HL-60/S4 treated with phorbol 12-myristate 13-acetate at 8.2 ng/mL for 4 days and 3 days (cell line): ENCODE measurements around the gene SNUPN.

ENCODE experiments used
- in situ Hi-C: fragments of 300-500 bp; cut with MboI; formaldehyde crosslinking; loops from 2 replicates; pipeline ENCODE4 v1.15.0; 2022; ENCODE audit warnings: low sequenced_read_pairs

Gene SNUPN

DNA sequence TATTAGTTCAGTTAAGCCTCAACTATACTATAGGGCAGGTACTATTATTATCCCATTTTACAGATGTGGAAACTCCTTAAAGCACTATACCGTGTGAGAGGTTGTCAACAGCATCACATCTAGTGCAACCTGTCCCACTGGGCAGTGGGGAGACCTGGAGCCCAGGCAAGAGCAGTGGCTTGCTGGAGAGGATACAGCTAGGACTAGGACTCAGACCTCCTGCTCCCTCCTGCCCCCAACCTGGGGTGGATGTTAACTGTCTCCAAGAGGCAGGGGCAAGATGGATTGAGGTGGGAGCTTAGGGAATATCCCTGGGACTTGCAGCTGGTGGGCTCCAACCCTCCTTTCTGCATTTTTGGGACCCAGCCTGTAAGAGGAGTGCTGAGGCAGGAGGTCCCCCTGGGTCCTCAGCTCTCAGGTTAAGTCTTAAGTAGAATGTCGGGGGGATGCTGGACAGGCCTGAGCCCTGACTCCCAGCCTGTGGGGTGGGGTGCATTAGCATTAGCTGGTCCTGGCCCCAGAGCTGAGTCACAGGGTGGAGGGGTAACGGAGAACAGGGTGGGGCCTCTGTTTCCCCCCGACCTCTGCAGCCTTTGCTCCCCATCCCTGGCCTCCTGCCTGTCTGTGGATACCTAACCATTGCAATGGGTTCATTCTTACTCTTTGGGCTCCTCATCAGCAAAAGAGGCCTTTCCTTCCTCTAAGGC lies 28.8 kb upstream of the SNUPN start:
- in situ Hi-C loops = no loop called here

DNA sequence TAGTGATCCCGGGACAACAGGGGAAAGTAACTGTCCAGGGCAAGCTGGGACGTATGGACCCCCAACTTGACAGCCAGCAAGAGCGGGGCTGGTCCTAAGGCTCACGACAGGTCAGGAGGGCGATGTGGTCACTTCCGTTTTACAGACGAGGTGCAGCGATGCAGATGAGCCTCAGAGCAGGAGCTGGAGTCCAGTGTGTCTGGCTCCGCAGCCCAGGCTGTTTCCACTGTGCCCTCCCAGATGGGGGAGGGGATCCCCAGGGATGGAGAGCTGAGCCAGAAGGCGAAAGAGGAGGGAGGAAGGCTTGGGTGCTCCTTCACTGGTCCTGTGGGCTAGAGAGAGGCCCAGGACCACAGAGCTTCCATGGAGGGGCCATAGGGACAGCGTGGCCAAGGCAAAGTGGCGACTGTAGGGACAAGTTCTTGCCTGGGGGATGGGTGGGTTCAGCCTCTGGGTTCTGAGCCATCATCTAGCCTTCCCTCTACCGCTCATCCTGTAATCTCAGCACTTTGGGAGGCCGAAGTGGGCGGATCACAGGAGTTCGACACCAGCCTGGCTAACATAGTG lies 27.9 kb upstream of the SNUPN start:
- in situ Hi-C loops = no loop called here

DNA sequence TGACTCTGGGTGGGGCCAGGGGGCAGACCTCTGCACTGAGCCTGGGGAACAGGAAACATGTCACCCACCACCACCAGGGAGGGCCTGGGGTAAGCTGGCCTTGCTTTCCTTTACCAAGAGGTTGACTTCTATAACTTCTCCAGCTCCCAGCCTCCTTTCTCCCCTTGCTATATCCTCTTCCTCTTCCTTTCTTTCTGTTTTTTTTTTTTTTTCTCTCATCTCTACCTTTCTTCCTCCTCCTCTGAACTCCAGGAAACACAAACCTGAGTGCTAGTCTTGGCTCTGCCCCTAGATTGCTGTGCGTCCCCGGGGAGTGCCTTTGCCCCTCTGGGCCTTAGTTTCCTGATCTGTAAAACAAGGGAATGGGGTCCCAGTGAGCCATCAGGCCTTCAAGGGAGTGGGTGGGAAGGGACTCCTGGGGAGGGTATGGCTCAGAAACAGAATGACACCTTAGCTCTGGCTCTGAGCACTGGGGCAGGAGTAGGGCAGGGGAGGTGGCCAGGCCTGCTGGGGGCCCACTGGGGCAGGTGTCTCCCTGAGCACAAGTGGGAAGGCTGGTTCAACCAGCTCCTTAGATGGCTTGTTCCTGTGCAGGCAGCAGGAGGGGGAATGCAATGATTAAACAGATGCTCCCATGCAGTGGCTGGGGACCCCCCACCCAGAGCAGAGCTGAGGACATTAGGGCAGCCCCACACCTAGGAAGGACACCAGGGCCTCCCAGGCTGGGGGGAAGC lies 26.5 kb upstream of the SNUPN start:
- in situ Hi-C loops = no loop called here

DNA sequence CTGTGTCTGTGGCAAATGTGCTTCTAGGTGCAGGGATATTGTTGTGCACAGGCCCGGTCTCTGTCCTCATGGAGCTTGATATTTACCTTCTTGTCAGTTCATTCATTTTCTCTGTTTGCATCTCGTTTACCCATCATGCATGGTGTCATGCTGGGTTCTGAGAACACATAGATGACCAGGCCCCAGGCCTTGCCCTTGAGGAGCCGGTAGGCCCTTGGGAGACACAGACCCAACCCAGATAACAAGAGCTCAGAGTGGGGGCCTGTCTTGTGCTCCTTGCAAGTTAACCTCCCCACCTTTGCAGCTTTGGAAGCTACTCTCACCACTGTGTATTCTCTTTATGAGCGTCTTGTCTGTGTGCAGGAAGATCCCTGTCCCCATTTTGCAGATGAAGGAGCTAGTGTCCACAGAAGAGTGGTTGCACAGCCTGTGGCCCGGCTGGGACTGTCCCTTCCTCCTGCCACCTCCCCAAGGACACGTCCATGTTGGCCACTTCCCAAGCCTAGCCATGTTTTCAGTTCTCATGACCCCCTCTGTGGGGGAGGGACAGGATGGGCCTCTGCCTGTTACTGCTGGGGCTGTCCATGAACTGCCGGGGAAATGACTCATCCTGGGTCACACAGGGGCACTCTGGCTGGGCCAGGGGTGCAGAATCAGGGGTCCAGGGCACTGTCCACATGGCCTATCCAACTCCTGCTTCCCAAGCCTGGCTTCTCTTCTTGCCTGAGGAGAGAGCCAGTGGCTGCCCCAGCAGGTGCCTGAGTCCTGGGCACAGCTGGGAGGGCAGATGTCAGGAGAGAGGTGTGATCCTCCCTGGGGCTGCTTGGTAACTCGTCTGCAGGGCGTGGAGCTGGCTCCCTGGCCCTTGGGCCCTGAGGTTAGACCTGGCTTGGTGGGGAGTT lies 25.6 kb upstream of the SNUPN start:
- in situ Hi-C loops = no loop called here

DNA sequence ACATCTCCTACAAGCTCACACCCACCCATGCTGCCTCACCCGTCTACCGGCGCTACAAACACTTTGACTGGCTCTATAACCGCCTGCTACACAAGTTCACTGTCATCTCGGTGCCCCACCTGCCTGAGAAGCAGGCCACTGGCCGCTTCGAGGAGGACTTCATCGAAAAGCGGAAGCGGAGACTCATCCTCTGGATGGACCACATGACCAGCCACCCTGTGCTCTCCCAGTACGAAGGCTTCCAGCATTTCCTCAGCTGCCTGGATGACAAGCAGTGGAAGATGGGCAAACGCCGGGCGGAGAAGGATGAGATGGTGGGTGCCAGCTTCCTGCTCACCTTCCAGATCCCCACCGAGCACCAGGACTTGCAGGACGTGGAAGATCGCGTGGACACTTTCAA lies 24.3 kb upstream of the SNUPN start:
- in situ Hi-C loops = no loop called here

DNA sequence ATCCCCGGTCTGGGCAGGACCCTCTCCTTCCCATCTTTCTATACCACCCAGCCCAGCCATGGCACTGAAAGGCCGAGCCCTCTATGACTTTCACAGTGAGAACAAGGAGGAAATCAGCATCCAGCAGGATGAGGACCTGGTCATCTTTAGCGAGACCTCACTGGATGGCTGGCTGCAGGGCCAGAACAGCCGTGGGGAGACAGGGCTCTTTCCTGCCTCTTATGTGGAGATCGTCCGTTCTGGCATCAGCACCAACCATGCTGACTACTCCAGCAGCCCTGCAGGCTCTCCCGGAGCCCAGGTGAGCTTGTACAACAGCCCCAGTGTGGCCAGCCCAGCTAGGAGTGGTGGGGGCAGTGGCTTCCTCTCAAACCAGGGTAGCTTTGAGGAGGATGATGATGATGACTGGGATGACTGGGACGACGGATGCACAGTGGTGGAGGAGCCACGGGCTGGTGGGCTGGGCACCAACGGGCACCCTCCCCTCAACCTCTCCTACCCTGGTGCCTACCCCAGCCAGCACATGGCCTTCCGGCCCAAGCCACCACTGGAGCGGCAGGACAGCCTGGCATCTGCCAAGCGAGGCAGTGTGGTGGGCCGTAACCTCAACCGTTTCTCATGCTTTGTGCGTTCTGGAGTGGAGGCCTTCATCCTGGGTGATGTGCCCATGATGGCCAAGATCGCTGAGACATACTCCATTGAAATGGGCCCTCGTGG lies 23.7 kb upstream of the SNUPN start:
- in situ Hi-C loops = no loop called here

DNA sequence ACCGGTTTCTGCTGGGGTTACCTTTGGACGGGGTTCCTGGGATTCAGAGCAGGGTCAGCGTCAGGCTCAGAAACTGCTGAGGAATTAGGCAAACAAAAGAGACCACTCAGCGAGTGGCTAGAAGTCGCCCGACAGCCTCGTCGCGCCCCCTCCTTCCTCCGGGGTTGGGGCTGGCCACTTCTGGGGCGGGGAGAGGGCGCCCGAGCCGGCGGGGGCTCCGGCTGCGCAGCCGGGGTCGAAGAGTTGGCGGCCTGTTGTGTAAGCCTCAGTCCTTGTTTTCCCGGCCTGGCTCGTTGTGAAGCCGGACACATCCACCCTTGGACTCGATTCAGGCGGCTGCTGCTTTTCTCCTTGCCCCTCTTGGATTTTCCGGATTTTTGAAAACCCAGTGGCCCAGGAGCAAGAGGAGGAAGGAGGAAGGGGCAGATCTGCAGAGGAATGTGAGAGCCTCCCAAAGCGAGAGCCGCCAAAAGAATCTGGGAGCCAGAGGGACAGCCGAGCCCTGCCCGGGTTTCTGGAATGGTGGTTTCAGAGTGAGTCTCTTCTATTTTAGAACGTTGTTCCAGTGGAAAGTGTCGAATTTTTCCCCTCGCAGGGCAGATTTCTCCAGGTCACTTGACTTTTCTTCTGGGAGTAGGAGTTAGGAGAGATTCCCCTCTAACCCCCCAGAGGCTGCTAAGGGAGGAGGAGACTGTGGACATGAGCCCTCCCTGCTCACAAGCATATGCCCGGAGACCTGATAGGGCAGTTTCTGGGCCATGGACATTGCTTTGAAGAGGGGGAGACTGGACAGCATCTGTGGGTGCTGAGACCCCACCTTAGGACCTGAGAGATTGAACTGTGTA lies 22.9 kb upstream of the SNUPN start:
- in situ Hi-C loops = no loop called here

DNA sequence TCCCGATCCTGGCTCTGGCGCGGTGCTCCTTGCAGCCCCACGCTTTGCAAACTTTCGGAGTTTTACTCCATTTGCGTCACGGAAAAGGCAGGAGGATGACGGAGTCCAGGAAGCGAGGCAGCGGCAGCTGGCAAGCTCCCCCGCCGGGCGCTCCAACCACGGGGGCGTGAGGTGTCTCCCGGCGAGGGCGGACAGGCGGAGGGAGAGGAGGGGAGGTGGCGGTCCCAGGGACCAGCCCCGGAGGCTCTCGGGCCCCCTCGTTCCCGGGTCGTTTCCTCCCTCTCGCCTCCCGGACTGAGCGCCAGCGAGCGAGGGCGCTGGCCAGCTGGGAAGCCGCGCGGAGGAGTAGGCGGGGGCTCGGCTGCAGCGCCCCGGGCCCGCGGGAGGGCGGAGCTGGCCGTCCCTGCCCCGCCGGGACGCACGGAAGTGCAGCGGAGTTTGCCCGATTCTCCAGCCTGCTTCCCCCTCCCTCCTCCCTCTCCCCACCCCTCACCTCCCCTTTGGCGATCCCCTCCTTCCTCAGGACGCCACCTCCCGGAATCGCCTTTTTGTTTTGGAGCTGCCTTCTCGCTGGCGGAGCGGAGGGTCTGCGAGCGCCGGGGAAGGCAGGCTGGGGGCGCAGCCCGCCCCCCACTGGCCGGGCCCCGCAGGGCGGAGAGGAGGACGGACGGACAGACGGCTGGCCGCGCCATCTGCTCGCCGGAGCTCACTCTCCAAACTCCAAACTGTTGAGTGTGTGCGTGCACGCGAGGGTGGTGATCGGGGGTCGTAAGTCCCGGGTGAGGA lies 22.0 kb upstream of the SNUPN start, which contains the start of gene SNX33:
TSS of gene SNX33 (plus strand) at position 543 of the 786 bp plus-strand sequence. CDS start 1,191 bp downstream, outside the sequence.
- in situ Hi-C loops = no loop called here

DNA sequence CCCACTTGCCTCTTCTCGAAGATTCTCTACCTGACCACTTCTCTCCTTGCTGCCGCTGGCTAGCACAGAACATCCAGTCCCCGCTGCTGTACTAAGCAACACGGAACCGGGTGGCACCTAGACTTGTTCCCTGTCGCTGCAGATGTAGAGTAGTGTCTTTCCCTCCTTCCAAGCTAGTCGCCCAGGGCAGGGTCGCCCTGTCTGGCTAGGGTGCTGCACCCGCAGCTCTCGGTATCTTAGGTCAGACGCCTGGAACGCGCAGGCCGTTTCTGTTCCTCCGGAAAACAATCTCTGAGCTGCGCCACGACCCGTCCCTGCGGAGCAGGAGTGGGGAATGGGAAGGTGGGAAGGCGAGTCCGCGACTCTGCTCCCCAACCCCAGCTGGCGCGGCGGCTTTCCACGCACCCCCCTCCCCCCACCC lies 21.4 kb upstream of the SNUPN start:
- in situ Hi-C loops = no loop called here

DNA sequence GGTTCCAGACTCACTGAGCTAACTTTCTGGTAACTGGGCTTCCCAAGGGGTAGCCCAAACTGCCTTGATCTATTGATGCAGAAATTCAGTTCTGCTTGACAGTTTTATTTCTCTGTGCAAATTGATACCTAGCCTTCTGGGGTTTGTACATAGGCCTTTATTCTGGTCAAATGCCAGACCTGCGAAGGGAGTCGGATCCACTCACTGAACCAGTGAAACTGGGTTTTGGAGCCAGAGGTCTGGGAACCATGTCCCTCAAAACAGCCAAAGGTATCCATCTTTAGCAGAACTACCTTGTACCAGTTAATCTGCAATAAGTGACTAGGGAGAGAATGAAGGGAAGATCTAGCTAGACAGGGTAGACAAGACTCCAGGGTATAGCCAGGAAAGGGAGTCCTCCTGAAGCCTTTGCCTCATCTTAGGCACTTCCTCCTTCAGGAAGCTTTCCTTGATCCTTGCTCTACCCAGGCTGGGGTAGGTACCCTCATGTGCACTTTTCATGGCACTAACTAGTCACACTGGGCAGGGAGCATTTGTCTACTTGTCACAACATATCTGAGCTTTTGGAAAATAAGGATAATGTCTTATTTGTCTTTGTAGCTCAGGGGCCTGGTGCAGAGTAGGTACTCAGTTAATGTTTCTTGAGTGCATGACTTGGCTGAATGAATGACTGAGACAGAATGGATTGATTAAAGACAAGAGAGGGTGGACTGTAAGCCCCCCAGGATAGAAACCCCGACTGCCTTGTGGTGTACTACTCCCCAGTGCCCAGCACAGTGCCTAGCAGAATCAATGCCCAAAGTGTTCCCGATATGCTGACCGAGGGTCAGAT lies 20.8 kb upstream of the SNUPN start:
- in situ Hi-C loops = no loop called here

DNA sequence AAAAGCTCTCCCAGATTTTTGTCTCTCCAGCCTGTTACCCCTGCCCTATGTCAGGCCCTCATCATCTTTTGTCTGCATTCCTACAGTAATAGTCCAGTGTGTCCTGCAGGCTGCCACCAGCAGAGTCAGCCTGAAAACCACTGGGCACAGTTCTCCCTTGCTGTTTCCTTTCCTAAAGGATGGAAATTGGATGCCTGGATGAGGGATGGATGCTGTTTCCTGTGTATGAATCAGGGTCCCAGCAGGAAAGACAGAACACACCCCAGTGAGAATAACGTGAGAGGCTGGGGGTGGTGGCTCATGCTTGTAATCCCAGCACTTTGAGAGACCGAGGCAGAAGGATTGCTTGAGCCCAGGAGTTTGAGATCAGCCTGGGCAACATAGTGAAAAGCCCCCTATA lies 18.9 kb upstream of the SNUPN start:
- in situ Hi-C loops = no loop called here

DNA sequence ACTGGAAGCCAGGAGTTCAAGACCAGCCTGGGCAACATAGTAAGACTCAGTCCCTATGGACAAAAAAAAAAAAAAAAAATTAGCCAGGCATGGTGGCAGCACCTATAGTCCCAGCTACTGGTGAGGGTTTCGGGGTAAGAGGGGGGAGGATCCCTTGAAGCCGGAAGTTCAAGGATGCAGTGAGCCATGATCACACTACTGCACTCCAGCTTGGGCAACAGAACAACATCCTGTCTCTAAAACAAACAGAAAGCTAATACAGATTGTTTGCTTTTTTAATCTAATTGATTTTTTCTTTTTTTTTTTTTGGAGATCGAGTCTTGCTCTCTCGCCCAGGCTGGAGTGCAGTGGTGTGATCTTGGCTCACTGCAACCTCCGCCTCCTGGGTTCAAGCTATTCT lies 16.1 kb upstream of the SNUPN start:
- in situ Hi-C loops = no loop called here

DNA sequence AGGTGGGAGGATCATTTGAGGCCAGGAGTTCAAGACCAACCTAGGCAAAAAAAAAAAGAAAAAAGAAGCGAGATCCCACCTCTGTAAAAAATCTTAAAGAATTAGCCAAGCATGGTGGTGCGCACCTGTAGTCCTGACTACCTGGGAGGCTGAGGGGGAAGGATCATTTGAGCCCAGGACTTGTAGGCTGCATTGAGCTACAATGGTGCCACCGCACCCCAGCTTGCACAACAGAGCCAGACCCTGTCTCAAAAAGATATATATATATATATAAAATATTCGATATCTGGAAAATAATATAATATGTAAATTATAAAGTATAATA lies 15.6 kb upstream of the SNUPN start:
- in situ Hi-C loops = no loop called here

DNA sequence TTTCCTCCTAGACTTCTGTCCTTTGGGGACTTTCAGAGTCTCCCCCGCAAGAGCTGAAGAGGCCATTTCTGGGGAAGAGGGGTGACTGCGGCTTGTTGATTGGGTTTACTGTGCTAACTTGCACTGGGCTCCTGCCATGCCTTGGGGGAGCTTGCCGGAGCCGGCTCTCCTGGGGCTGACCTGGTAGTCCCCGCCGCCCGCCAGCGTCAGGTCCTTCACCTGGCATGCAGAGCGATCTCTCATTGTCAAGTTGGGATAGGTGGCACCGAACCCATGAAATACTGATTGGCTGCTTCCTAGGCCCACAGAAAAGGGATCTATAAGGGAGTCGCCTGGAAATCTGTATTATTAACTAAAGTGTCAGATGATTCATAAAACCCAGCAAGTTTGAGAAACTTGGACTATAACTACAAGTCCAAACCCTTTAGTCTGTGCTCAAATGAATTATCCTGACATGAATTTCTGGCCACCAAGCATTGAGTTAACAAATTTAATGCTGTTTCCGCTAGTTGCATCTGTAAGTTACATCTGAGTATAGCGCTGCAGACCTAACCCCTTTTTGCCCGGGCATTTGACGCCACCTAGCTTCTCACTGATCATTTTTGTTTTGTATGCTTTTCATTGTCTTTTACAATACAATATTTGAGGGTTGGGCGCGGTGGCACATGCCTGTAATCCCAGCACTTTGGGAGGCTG lies 15.1 kb upstream of the SNUPN start:
- in situ Hi-C loops = no loop called here

DNA sequence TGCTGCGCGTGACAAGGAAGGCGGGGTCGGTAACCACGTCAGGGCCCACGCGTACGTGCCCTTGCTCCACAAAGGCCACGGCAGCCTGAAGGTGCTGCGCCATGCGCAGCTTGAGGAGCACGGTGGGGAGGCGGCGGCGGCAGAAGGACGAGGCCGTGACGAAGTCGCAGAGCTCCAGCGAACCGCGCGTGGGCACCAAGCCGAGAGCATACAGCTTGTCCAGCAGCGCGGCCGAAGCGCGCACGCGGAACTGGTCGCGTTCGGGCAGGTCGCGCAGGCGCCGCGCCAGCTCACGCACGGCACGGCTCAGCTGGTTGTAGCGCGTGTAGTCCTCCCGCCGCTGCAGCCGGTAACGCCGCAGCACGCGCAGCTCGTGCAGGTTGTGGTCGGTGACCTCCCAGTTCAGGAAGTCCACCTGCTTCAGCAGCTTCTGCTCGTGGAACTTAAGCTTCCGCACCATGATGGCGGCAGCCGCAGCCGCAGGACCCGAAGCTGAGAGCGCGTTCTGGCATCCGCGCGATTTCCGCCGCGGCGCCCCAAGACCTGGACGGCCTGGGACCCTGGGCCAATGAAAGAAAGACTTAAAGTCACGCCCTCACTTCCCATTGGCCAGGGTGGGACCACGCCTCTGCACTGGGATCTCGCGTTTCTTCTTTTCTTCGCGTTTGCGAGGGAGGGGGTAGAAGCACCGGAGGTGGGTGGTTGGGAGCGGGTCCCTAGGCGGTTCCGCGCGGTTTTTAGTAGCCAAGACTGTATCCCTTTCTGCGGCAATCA lies 14.4 kb upstream of the SNUPN start, which contains the start of gene IMP3:
TSS of gene IMP3 (minus strand) at position 516 of the 774 bp plus-strand sequence. CDS start at position 460, 56 bp downstream.
- in situ Hi-C loops = no loop called here

DNA sequence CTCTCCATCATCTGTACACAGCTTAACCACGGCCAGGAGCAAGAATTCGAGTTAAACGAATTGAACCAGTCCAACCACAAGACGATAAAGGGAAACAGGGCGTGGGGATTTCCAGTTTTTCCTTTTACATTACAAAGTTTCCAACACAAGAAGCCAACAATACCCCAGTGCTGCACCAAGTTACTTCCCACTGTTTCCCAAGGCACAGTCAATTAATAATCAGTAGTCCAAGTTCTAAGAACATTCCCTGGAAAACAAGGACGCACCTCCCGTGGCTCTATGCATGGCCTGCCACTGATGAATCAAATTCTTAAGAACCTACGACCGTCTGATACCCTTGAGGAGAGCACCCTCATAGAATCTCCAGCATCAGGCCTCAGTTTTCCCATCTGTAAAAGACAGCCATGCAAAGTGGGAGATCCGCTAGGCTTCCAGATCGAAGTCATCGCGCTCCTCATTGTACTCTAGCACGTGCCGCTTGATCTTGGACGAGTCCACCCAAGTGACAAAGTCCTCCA lies 13.7 kb upstream of the SNUPN start:
- in situ Hi-C loops = no loop called here
